ENCODE data around the gene NIM1K.
"Not testable (repeated sequence)": the region's sequence is repeated elsewhere in the genome, so short reads cannot be mapped to it uniquely, and the experiment has no call there.

Gene NIM1K

GRCh38 chr5:43197535-43197934, 5.5 kb downstream of the NIM1K start:
- no peak overlapping the region for H3K4me3 Mint-ChIP-seq
- intact Hi-C loops (cut with micrococcal nuclease), result no loop called here
- H3K27ac Mint-ChIP-seq, result no peak overlapping the region
- peaks cover 14% of the 10 kb centered on the region for H3K4me1 Mint-ChIP-seq (ENCODE audit: low read depth)
- H3K36me3 Mint-ChIP-seq (ENCODE audit: low read depth), result no peaks in the 10 kb centered on the region
- peaks cover 10% of the 10 kb centered on the region for H3K27me3 Mint-ChIP-seq
- no peaks in the 10 kb centered on the region for H3K9me3 Mint-ChIP-seq

GRCh38 chr5:43201442-43201841, 9.4 kb downstream of the NIM1K start:
- H3K27me3 Mint-ChIP-seq; H3K4me1 Mint-ChIP-seq (ENCODE audit: low read depth); H3K36me3 Mint-ChIP-seq (ENCODE audit: low read depth); H3K4me3 Mint-ChIP-seq; H3K27ac Mint-ChIP-seq; intact Hi-C loops (cut with micrococcal nuclease); H3K9me3 Mint-ChIP-seq: not testable (repeated sequence)

GRCh38 chr5:43202380-43202779, 10.4 kb downstream of the NIM1K start:
- Mint-ChIP-seq H3K36me3 (ENCODE audit: low read depth) (no peaks in the 10 kb centered on the region), H3K27me3 (peaks cover 3% of the 10 kb centered on the region), H3K27ac (no peak overlapping the region), H3K4me3 (no peak overlapping the region), H3K9me3 (no peaks in the 10 kb centered on the region), H3K4me1 (ENCODE audit: low read depth) (peaks cover 6% of the 10 kb centered on the region)
- intact Hi-C loops (cut with micrococcal nuclease), result no loop called here

GRCh38 chr5:43203373-43203772, 11.3 kb downstream of the NIM1K start:
- Mint-ChIP-seq H3K4me1 (ENCODE audit: low read depth) (peaks cover 6% of the 10 kb centered on the region), H3K9me3 (no peaks in the 10 kb centered on the region), H3K36me3 (ENCODE audit: low read depth) (no peaks in the 10 kb centered on the region), H3K4me3 (no peak overlapping the region), H3K27ac (no peak overlapping the region), H3K27me3 (peaks cover 5% of the 10 kb centered on the region)
- intact Hi-C loops (cut with micrococcal nuclease), result no loop called here

- intact Hi-C loops (cut with micrococcal nuclease), result no loop called here
- H3K9me3 Mint-ChIP-seq, result no peaks in the 10 kb centered on the region
Measured at GRCh38 chr5:43204958-43205357, 12.9 kb downstream of the NIM1K start.

GRCh38 chr5:43207601-43208000, 15.6 kb downstream of the NIM1K start:
- Mint-ChIP-seq H3K9me3 (no peaks in the 10 kb centered on the region), H3K27ac (no peak overlapping the region), H3K4me3 (no peak overlapping the region), H3K27me3 (peaks cover 21% of the 10 kb centered on the region), H3K36me3 (ENCODE audit: low read depth) (no peaks in the 10 kb centered on the region), H3K4me1 (ENCODE audit: low read depth) (peaks cover 5% of the 10 kb centered on the region)
- intact Hi-C loops (cut with micrococcal nuclease), result no loop called here

More at GRCh38 chr5:43204958-43205357, 12.9 kb downstream of the NIM1K start:
- H3K36me3 Mint-ChIP-seq (ENCODE audit: low read depth), result no peaks in the 10 kb centered on the region
- no peak overlapping the region for H3K4me3 Mint-ChIP-seq
- no peak overlapping the region for H3K27ac Mint-ChIP-seq
- peaks cover 10% of the 10 kb centered on the region for H3K4me1 Mint-ChIP-seq (ENCODE audit: low read depth)
- peaks cover 10% of the 10 kb centered on the region for H3K27me3 Mint-ChIP-seq

- no peak overlapping the region for H3K27ac Mint-ChIP-seq
- H3K27me3 Mint-ChIP-seq, result peaks cover 21% of the 10 kb centered on the region
- no peak overlapping the region for H3K4me3 Mint-ChIP-seq
- no peaks in the 10 kb centered on the region for H3K9me3 Mint-ChIP-seq
- no peaks in the 10 kb centered on the region for H3K36me3 Mint-ChIP-seq (ENCODE audit: low read depth)
- intact Hi-C loops (cut with micrococcal nuclease), result no loop called here
- H3K4me1 Mint-ChIP-seq (ENCODE audit: low read depth), result peaks cover 5% of the 10 kb centered on the region
Measured at GRCh38 chr5:43208658-43209057, 16.6 kb downstream of the NIM1K start.

GRCh38 chr5:43209060-43209459, 17.0 kb downstream of the NIM1K start:
- intact Hi-C loops (cut with micrococcal nuclease), result no loop called here
- H3K27ac Mint-ChIP-seq, result no peak overlapping the region
- no peak overlapping the region for H3K4me3 Mint-ChIP-seq
- H3K27me3 Mint-ChIP-seq, result peaks cover 21% of the 10 kb centered on the region
- no peaks in the 10 kb centered on the region for H3K36me3 Mint-ChIP-seq (ENCODE audit: low read depth)
- no peaks in the 10 kb centered on the region for H3K9me3 Mint-ChIP-seq
- H3K4me1 Mint-ChIP-seq (ENCODE audit: low read depth), result peaks cover 5% of the 10 kb centered on the region

- no peaks in the 10 kb centered on the region for H3K36me3 Mint-ChIP-seq (ENCODE audit: low read depth)
- intact Hi-C loops (cut with micrococcal nuclease), result no loop called here
- H3K27ac Mint-ChIP-seq, result no peak overlapping the region
- no peak overlapping the region for H3K4me3 Mint-ChIP-seq
- H3K4me1 Mint-ChIP-seq (ENCODE audit: low read depth), result peaks cover 5% of the 10 kb centered on the region
- peaks cover 21% of the 10 kb centered on the region for H3K27me3 Mint-ChIP-seq
- H3K9me3 Mint-ChIP-seq, result no peaks in the 10 kb centered on the region
Measured at GRCh38 chr5:43209833-43210232, 17.8 kb downstream of the NIM1K start.

GRCh38 chr5:43210570-43210969, 18.5 kb downstream of the NIM1K start:
- H3K36me3 Mint-ChIP-seq (ENCODE audit: low read depth), result no peaks in the 10 kb centered on the region
- no peaks in the 10 kb centered on the region for H3K9me3 Mint-ChIP-seq
- H3K4me3 Mint-ChIP-seq, result no peak overlapping the region
- peaks cover 21% of the 10 kb centered on the region for H3K27me3 Mint-ChIP-seq
- peaks cover 5% of the 10 kb centered on the region for H3K4me1 Mint-ChIP-seq (ENCODE audit: low read depth)
- intact Hi-C loops (cut with micrococcal nuclease), result no loop called here
- H3K27ac Mint-ChIP-seq, result no peak overlapping the region

GRCh38 chr5:43213951-43214350, 21.9 kb downstream of the NIM1K start:
- no peaks in the 10 kb centered on the region for H3K36me3 Mint-ChIP-seq (ENCODE audit: low read depth)
- H3K4me1 Mint-ChIP-seq (ENCODE audit: low read depth), result no peaks in the 10 kb centered on the region
- H3K9me3 Mint-ChIP-seq, result no peaks in the 10 kb centered on the region
- no peak overlapping the region for H3K27ac Mint-ChIP-seq
- intact Hi-C loops (cut with micrococcal nuclease), result no loop called here
- H3K4me3 Mint-ChIP-seq, result no peak overlapping the region
- H3K27me3 Mint-ChIP-seq, result peaks cover 15% of the 10 kb centered on the region

- Mint-ChIP-seq H3K4me3 (no peak overlapping the region), H3K9me3 (no peaks in the 10 kb centered on the region), H3K27ac (no peak overlapping the region), H3K27me3 (peaks cover 11% of the 10 kb centered on the region), H3K36me3 (ENCODE audit: low read depth) (no peaks in the 10 kb centered on the region), H3K4me1 (ENCODE audit: low read depth) (no peaks in the 10 kb centered on the region)
- intact Hi-C loops (cut with micrococcal nuclease), result no loop called here
Measured at GRCh38 chr5:43215073-43215631, 23.1 kb downstream of the NIM1K start.

GRCh38 chr5:43216941-43217340, 24.9 kb downstream of the NIM1K start:
- no peak overlapping the region for H3K27ac Mint-ChIP-seq
- H3K27me3 Mint-ChIP-seq, result no peaks in the 10 kb centered on the region
- intact Hi-C loops (cut with micrococcal nuclease), result no loop called here
- no peaks in the 10 kb centered on the region for H3K9me3 Mint-ChIP-seq
- H3K4me1 Mint-ChIP-seq (ENCODE audit: low read depth), result no peaks in the 10 kb centered on the region
- no peak overlapping the region for H3K4me3 Mint-ChIP-seq
- no peaks in the 10 kb centered on the region for H3K36me3 Mint-ChIP-seq (ENCODE audit: low read depth)

GRCh38 chr5:43219120-43219519, 27.1 kb downstream of the NIM1K start:
- Mint-ChIP-seq H3K4me1 (ENCODE audit: low read depth) (no peaks in the 10 kb centered on the region), H3K27me3 (no peaks in the 10 kb centered on the region), H3K9me3 (no peaks in the 10 kb centered on the region), H3K4me3 (no peak overlapping the region), H3K36me3 (ENCODE audit: low read depth) (no peaks in the 10 kb centered on the region), H3K27ac (no peak overlapping the region)
- intact Hi-C loops (cut with micrococcal nuclease), result no loop called here

GRCh38 chr5:43221502-43221901, 29.5 kb downstream of the NIM1K start:
- H3K4me3 Mint-ChIP-seq, result no peak overlapping the region
- H3K9me3 Mint-ChIP-seq, result no peaks in the 10 kb centered on the region
- H3K27ac Mint-ChIP-seq, result no peak overlapping the region
- H3K4me1 Mint-ChIP-seq (ENCODE audit: low read depth), result no peaks in the 10 kb centered on the region
- no peaks in the 10 kb centered on the region for H3K36me3 Mint-ChIP-seq (ENCODE audit: low read depth)
- no peaks in the 10 kb centered on the region for H3K27me3 Mint-ChIP-seq
- intact Hi-C loops (cut with micrococcal nuclease), result no loop called here
